Motor neuron (in vitro differentiated cells): ENCODE results near the gene SEC62. TPM values are rescaled to one million over a fixed set of nuclear protein-coding genes. Genes with fewer than 3 reads are reported as not detected.
A peak's percentile ranks its signal among the peaks of the same experiment; 100 is the strongest.

Experiments used
- ATAC-seq, 8 experiments: fragments of 200-7000 bp; cut with Tn5 transposase; replicated peaks in 6 of 8; 2 replicates each; pipeline ENCODE4 v1.8.0; 2021; ENCODE audit warnings: mild to moderate bottlenecking in 8 of 8, moderate library complexity in 8 of 8
- H3K27ac ChIP-seq, 2 donors: fragments of 250-450 bp; sonication (Bioruptor Pico); 2 replicates each; pipeline ENCODE4 v1.9.0; 2021; ENCODE audit warnings: antibody characterized with exemption in 2 of 2, mild to moderate bottlenecking in 2 of 2, moderate library complexity in 1 of 2
- H3K4me1 ChIP-seq, 2 donors: fragments of 250-450 bp; sonication (Bioruptor Pico); replicated peaks in 1 of 2; 2 replicates each; pipeline ENCODE4 v1.6.1; 2021; ENCODE audit warnings: antibody characterized with exemption in 2 of 2, mild to moderate bottlenecking in 2 of 2, moderate library complexity in 1 of 2
- H3K4me3 ChIP-seq, 5 donors: fragments of 250-450 bp; sonication (Bioruptor Pico); 2 replicates each; pipeline ENCODE4 v1.9.0; 2021; ENCODE audit warnings: antibody characterized with exemption in 5 of 5, mild to moderate bottlenecking in 5 of 5, moderate library complexity in 4 of 5
- WGBS, 10 experiments: fragments of 450-650 bp; shearing (Covaris generic); methylation state at CpG; one replicate each; pipeline ENCODE4 v1.0.0; 2022; 5-methylcytosine and 5-hydroxymethylcytosine counted together
- in situ Hi-C, 9 experiments: fragments of 400-800 bp; cut with MboI; loops; one replicate each; pipeline ENCODE4 v1.15.0; 2021; ENCODE audit warnings: low sequenced_read_pairs in 9 of 9, low pct_unique_long_range_greater_than_20kb in 2 of 9; ENCODE audit not compliant: unreplicated experiment in 9 of 9
- total RNA-seq, 8 experiments: library from RNA; unstranded; fragments of 300-600 nt; gene quantifications; 2 replicates each; pipeline versions ENCODE4 v1.2.3 to v1.2.4, GENCODE V29; 2022

Gene SEC62
- total RNA-seq, 8 experiments from 2014 or later: 50.3 to 124 (median 62.7) TPM

GRCh38 chr3:169971522-169971921 is 4.9 kb downstream of the SEC62 start:
- no peak overlapping the region for H3K27ac ChIP-seq
- H3K4me3 ChIP-seq: no peak overlapping the region
- in situ Hi-C loops: loop anchor here in 1 of 9 experiments (25.0 kb wide), 1 partner anchor 184 kb away; no protein-coding TSS in a partner anchor
- no peak for ATAC-seq
- 45 to 100% (median 69%) methylated on average over 1 to 2 of the region's 2 CpGs; no CpG with 5 or more reads in 1 of the 10 experiments for WGBS, 10 experiments
- peaks cover 0 to 20% of the 10 kb centered on the region in 2 donors for H3K4me1 ChIP-seq

DNA sequence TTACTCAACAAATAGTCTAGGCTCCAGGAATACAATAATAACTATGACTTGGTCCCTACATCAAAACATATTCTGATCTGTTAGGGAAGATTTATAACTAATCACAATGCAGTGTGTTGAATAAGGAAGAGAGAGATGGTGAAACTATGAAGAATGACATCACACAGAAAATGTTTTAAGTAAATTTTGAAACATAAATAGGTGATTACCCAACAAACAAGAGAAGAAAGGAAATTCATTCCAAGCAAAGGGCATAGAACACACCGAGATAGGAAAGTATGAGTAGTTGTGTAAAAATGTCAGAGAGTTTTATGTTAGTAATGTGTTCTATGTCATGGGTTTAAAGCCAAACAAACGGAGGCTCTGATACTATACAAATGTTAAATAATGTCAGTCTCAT is 13.4 kb downstream of the SEC62 start:
- H3K4me3 ChIP-seq: no peak overlapping the region
- no peak for ATAC-seq
- no peak overlapping the region for H3K27ac ChIP-seq
- in situ Hi-C loops: no loop called here
- H3K4me1 ChIP-seq: no peaks in the 10 kb centered on the region
- WGBS, 10 experiments: 17 to 100% (median 68%) methylated on average over 1 to 2 of the region's 2 CpGs; no CpG with 5 or more reads in 1 of the 10 experiments

GRCh38 chr3:169984292-169984691 is 17.7 kb downstream of the SEC62 start:
- 71 to 100% (median 96%) methylated on average over 1 to 3 of the region's 3 CpGs for WGBS, 10 experiments
- Histone ChIP-seq H3K27ac (no peak overlapping the region), H3K4me3 (no peak overlapping the region), H3K4me1 (no peaks in the 10 kb centered on the region)
- in situ Hi-C loops: no loop called here
- no peak for ATAC-seq

GRCh38 chr3:169990431-169990830 is 23.8 kb downstream of the SEC62 start:
- Histone ChIP-seq H3K4me3 (no peak overlapping the region), H3K27ac (no peak overlapping the region), H3K4me1 (no peaks in the 10 kb centered on the region)
- 92 to 100% (median 96%) methylated on average over 2 to 4 of the region's 4 CpGs for WGBS, 10 experiments
- ATAC-seq: no peak
- in situ Hi-C loops: no loop called here

DNA sequence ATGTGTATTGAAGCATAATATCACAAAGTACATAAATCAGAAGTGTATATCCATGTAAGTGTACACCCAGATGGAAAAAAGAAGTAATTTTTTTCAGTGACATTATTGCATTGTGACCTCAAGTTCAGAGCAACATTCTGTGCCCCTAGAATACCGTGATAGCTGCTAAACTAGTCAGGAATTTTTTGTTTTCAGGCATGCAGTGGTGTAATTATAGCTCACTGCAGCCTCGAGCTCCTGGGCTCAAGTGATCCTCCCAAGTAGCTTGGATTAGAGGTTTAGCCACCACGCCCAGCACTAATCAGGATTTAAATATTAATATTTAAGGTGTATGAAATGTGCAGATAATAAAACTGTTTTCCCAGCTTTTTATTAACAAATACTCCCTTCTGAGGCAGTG is 25.5 kb downstream of the SEC62 start:
- Histone ChIP-seq H3K27ac (no peak overlapping the region), H3K4me1 (no peaks in the 10 kb centered on the region), H3K4me3 (no peak overlapping the region)
- WGBS, 10 experiments: 0 to 100% (median 83%) methylated on average over 1 to 3 of the region's 3 CpGs; no CpG with 5 or more reads in 1 of the 10 experiments
- peak in 2 of 8 experiments; percentile 41 to 63 for ATAC-seq
- in situ Hi-C loops: no loop called here

GRCh38 chr3:169992781-169993180 is 26.2 kb downstream of the SEC62 start:
- WGBS, 10 experiments: 87 to 100% (median 93%) methylated on average over 2 to 5 of the region's 5 CpGs; no CpG with 5 or more reads in 1 of the 10 experiments
- in situ Hi-C loops: no loop called here
- no peak overlapping the region for H3K4me3 ChIP-seq

GRCh38 chr3:169993761-169994160 is 27.2 kb downstream of the SEC62 start:
- in situ Hi-C loops: no loop called here

More at GRCh38 chr3:169992781-169993180, 26.2 kb downstream of the SEC62 start:
- ATAC-seq: no peak
- H3K27ac ChIP-seq: no peak overlapping the region
- H3K4me1 ChIP-seq: no peaks in the 10 kb centered on the region

GRCh38 chr3:169996063-169996462 is 29.5 kb downstream of the SEC62 start:
- in situ Hi-C loops: no loop called here
- Histone ChIP-seq H3K4me1 (no peaks in the 10 kb centered on the region), H3K4me3 (no peak overlapping the region), H3K27ac (no peak overlapping the region)
- WGBS, 10 experiments: 79 to 100% (median 100%) methylated on average over 1 to 2 of the region's 2 CpGs; no CpG with 5 or more reads in 3 of the 10 experiments
- no peak for ATAC-seq

More at GRCh38 chr3:169993761-169994160, 27.2 kb downstream of the SEC62 start:
- WGBS, 10 experiments: 67 to 100% (median 94%) methylated on average over 1 to 3 of the region's 3 CpGs
- no peak for ATAC-seq
- H3K4me1 ChIP-seq: no peaks in the 10 kb centered on the region
- no peak overlapping the region for H3K27ac ChIP-seq
- no peak overlapping the region for H3K4me3 ChIP-seq

DNA sequence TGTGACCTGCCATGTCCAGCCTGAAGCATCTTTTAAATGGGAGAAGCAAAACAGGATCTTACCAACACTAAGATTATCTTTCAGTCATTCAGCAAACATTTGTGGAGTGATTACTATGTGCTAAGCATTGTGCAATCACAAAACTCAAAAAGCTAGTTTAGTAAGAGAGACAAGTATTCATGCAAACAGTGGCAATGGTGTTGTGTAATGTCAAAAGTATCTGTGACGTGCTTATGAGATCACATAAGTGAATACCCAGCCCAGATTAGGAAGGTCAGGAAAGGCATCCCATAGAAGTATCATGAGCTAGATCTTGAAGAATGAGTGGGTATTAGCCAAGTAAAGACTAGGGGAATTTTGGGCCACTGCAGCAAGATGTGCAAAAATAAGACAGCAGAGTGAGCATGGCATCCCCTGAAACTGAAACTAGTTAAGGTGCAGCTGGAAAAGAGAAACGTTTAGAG is 32.1 kb downstream of the SEC62 start:
- no peaks in the 10 kb centered on the region for H3K4me1 ChIP-seq
- 40 to 100% (median 90%) methylated on average over 1 to 2 of the region's 2 CpGs; no CpG with 5 or more reads in 3 of the 10 experiments for WGBS, 10 experiments
- H3K27ac ChIP-seq: no peak overlapping the region
- in situ Hi-C loops: no loop called here
- peak in 2 of 8 experiments; percentile 40 to 61 for ATAC-seq
- H3K4me3 ChIP-seq: no peak overlapping the region

DNA sequence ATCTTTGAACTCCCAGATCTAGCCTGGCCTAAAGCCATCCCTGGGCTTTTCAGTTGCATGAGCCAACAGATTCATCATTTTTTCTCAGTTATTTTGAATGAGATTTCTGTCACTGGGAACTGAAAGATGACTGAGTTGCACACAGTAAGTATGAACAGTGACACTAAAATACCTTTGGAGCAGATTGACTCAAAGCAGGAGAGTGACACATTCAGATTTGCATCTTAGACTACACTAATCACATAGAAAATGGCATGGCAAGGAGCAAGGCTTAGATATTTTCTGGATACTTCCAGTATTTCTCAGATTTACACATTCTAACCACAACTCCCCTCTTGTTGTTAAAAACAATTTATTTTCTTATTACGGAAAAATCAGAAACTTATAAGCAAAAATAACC is 32.8 kb downstream of the SEC62 start:
- Histone ChIP-seq H3K4me1 (no peaks in the 10 kb centered on the region), H3K4me3 (no peak overlapping the region), H3K27ac (no peak overlapping the region)
- no peak for ATAC-seq
- in situ Hi-C loops: no loop called here
- whole genome bisulfite sequencing, 10 experiments: 44 to 100% (median 100%) methylated on average over 1 of the region's 1 CpG; no CpG with 5 or more reads in 3 of the 10 experiments

- 80 to 100% (median 83%) methylated on average over 1 to 2 of the region's 2 CpGs; no CpG with 5 or more reads in 5 of the 10 experiments for WGBS, 10 experiments
- no peak for ATAC-seq
Measured at GRCh38 chr3:170000051-170000450, 33.4 kb downstream of the SEC62 start.

DNA sequence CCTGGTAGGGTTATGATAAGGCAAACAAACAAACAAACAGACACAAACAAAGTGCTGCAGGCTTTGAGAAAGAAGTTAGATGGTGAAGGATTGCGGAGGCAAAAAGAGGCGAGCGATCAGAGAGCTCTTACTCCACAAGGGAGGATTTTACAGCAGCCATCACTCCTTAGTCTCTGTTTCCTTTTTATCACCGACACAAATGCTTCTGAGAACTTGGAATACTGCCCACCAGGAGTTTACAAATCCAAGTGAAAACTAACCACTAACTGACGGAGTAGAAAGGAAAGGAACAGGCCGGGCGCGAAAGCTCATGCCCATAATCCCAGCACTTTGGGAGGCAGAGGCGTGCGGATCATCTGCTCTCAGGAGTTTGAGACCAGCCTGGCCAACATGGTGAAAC is 35.6 kb downstream of the SEC62 start:
- ATAC-seq: no peak
- Histone ChIP-seq H3K27ac (no peak overlapping the region), H3K4me1 (no peaks in the 10 kb centered on the region), H3K4me3 (no peak overlapping the region)
- WGBS, 10 experiments: 74 to 100% (median 92%) methylated on average over 3 to 8 of the region's 10 CpGs; no CpG with 5 or more reads in 3 of the 10 experiments
- in situ Hi-C loops: no loop called here

More at GRCh38 chr3:170000051-170000450, 33.4 kb downstream of the SEC62 start:
- Histone ChIP-seq H3K4me3 (no peak overlapping the region), H3K4me1 (no peaks in the 10 kb centered on the region), H3K27ac (no peak overlapping the region)
- in situ Hi-C loops: no loop called here

GRCh38 chr3:170002879-170003278 is 36.3 kb downstream of the SEC62 start:
- 40 to 100% (median 87%) methylated on average over 1 of the region's 1 CpG; no CpG with 5 or more reads in 4 of the 10 experiments for WGBS, 10 experiments
- Histone ChIP-seq H3K4me1 (no peaks in the 10 kb centered on the region), H3K27ac (no peak overlapping the region), H3K4me3 (no peak overlapping the region)
- ATAC-seq: no peak
- in situ Hi-C loops: no loop called here

- WGBS, 10 experiments: 67 to 100% (median 100%) methylated on average over 1 to 2 of the region's 2 CpGs; no CpG with 5 or more reads in 5 of the 10 experiments
- no peak for ATAC-seq
- in situ Hi-C loops: no loop called here
- H3K27ac ChIP-seq: no peak overlapping the region
- H3K4me3 ChIP-seq: no peak overlapping the region
- H3K4me1 ChIP-seq: no peaks in the 10 kb centered on the region
Measured at GRCh38 chr3:170003881-170004356, 37.3 kb downstream of the SEC62 start.
